Caki2 (cell line): Measurements from ENCODE around the gene DNAJC7. TPM values are rescaled to one million over a fixed set of nuclear protein-coding genes. Genes with fewer than 3 reads are reported as not detected.
"Not testable (repeated sequence)": the region's sequence is repeated elsewhere in the genome, so short reads cannot be mapped to it uniquely, and the experiment has no call there.

ENCODE experiments used
- DNase-seq: peaks from one replicate; pipeline ENCODE4 v3.0.0-alpha.2; 2015; ENCODE audit warnings: low read depth
- in situ Hi-C: cut with HindIII; loops from 2 replicates; pipeline ENCODE4 v1.10.0; 2016; ENCODE audit warnings: low sequenced_read_pairs, low pct_unique_long_range_greater_than_20kb, mixed read lengths
- total RNA-seq: library from RNA; depleted of rRNA; stranded (reverse); fragments of >200 nt; shearing (Covaris generic); gene quantifications from 2 replicates; pipeline ENCODE4 v1.2.3, GENCODE V29; 2014; ENCODE audit warnings: low replicate concordance

The DNAJC7 gene
- total RNA-seq, 1 experiment from 2014 or later, result 48.4 TPM

GRCh38 chr17:42019509-42020404 lies 2.5 kb upstream of the DNAJC7 start, which contains the start of gene NKIRAS2:
TSS of gene NKIRAS2 (plus strand) at chr17:42020090. CDS start at chr17:42021578, 1,488 bp downstream.
- in situ Hi-C loops, result no loop called here
- DNase-seq, result peak; percentile 83

- no peak for DNase-seq
- in situ Hi-C loops, result no loop called here
These were observed 1.7 kb upstream of the DNAJC7 start for GRCh38 chr17:42018988-42019387.

GRCh38 chr17:42018339-42018738 lies 1.1 kb upstream of the DNAJC7 start:
- in situ Hi-C loops, result no loop called here
- DNase-seq, result no peak

- in situ Hi-C loops, result no loop called here
- DNase-seq, result no peak
These were observed 594 bp upstream of the DNAJC7 start for GRCh38 chr17:42017866-42018200.

GRCh38 chr17:42016411-42016831 lies 818 bp downstream of the DNAJC7 start:
- in situ Hi-C loops, result no loop called here
- DNase-seq, result no peak

- DNase-seq, in situ Hi-C loops: not testable (repeated sequence)
These were observed 3.5 kb downstream of the DNAJC7 start for GRCh38 chr17:42013740-42014139.

- in situ Hi-C loops, DNase-seq: not testable (repeated sequence)
These were observed 4.9 kb downstream of the DNAJC7 start for GRCh38 chr17:42012363-42012762.

- in situ Hi-C loops, result no loop called here
These were observed 6.2 kb downstream of the DNAJC7 start for GRCh38 chr17:42010898-42011516.

GRCh38 chr17:42010266-42010680 lies 7.0 kb downstream of the DNAJC7 start:
- not testable (repeated sequence) for DNase-seq

More at GRCh38 chr17:42010898-42011516, 6.2 kb downstream of the DNAJC7 start:
- DNase-seq, result no peak

GRCh38 chr17:42009170-42009569 lies 8.1 kb downstream of the DNAJC7 start:
- in situ Hi-C loops, result no loop called here
- no peak for DNase-seq

More at GRCh38 chr17:42010266-42010680, 7.0 kb downstream of the DNAJC7 start:
- in situ Hi-C loops, result not testable (repeated sequence)

GRCh38 chr17:42005166-42005565 lies 12.1 kb downstream of the DNAJC7 start:
- DNase-seq, result no peak

GRCh38 chr17:42002792-42003301 lies 14.4 kb downstream of the DNAJC7 start:
- in situ Hi-C loops, result no loop called here
- no peak for DNase-seq

More at GRCh38 chr17:42005166-42005565, 12.1 kb downstream of the DNAJC7 start:
- in situ Hi-C loops, result no loop called here

GRCh38 chr17:42002175-42002791 lies 15.0 kb downstream of the DNAJC7 start:
- in situ Hi-C loops, result no loop called here
- no peak for DNase-seq

GRCh38 chr17:42001729-42002128 lies 15.5 kb downstream of the DNAJC7 start:
- in situ Hi-C loops, result no loop called here
- no peak for DNase-seq

GRCh38 chr17:42000413-42001133 lies 16.7 kb downstream of the DNAJC7 start:
- DNase-seq, result no peak
- in situ Hi-C loops, result no loop called here

- DNase-seq, result no peak
- in situ Hi-C loops, result loop anchor here (25.0 kb wide), 1 partner anchor 286 kb away; the partner anchor contains the start of gene GAST
These were observed 18.7 kb downstream of the DNAJC7 start for GRCh38 chr17:41998497-41998896.

- in situ Hi-C loops, result loop anchor here (25.0 kb wide), 1 partner anchor 285 kb away; the partner anchor contains the start of gene GAST
- DNase-seq, result no peak
These were observed 20.4 kb downstream of the DNAJC7 start for GRCh38 chr17:41996855-41997164.

GRCh38 chr17:41992576-41992975 lies 24.7 kb downstream of the DNAJC7 start:
- in situ Hi-C loops, result loop anchor here (25.0 kb wide), 1 partner anchor 280 kb away; the partner anchor contains the start of gene GAST
- no peak for DNase-seq
